Stimulated activated naive CD4-positive, alpha-beta T cell treated with Interleukin-2 at 50 U/mL for 16 hours (primary cell): Measurements from ENCODE around the gene H1-8.
"Not testable (repeated sequence)": the region's sequence is repeated elsewhere in the genome, so short reads cannot be mapped to it uniquely, and the experiment has no call there.

Experiments
- DNase-seq: peaks from one replicate; lab custom pipeline; 2025; lab: John Stamatoyannopoulos, UW

The H1-8 gene

DNA sequence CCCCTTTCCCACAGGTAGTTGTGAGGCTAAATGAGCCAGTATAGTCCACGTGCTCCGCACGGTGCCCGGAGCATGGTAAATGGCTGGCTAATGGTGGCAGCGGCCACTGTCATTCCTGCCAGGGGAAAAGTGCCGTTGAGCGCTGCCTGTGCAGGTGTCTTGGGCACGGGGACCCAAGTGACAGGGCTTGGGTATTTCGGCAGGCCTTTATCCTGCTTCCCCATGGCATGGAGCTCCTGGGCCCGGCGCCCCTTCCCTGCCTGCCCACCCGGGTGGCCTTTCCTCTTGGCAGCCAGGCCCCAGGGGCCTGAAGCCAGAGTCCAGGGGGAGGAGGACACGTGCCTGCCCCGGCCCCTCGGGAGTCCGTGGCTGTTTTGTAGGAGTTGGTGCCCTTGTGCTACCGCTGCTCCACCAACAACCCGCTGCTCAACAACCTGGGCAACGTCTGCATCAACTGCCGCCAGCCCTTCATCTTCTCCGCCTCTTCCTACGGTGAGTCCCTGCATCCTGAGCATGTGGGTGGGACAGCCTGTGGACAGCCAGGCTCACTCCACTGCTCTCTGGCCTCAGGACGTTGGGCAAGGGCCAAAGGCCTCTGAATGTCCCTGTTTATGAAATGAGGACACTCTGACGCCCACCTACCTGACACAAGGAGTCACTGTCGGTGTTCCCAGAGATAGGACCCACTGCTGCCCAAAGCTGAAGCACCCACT, 27.7 kb upstream of the H1-8 start:
- not testable (repeated sequence) for DNase-seq

DNA sequence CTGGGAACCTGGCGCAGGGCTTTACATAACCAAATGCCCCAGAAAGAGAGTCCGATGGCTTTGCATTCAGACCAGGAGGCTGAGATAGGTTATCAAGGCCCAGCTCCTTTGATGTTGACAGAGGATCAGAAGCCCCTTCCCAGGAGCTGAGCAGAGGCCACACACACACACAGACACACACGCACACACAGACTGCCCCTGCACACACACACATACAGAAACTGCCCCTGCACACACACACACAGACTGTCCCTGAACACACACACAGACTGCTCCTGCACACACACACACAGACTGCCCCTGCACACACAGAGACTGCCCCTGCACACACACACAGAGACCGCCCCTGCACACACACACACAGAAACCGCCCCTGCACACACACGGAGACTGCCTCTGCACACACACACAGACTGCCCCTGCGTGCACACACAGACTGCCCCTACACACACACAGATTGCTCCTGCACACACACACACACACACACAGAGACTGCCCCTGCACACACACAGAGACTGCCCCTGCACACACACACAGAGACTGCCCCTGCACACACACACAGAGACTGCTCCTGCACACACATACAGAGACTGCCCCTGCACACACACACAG, 27.0 kb upstream of the H1-8 start:
- not testable (repeated sequence) for DNase-seq

- no peak for DNase-seq
Observed at GRCh38 chr3:129517516-129517915, 25.5 kb upstream of the H1-8 start.

GRCh38 chr3:129518038-129518561, 24.9 kb upstream of the H1-8 start:
- DNase-seq: no peak

DNA sequence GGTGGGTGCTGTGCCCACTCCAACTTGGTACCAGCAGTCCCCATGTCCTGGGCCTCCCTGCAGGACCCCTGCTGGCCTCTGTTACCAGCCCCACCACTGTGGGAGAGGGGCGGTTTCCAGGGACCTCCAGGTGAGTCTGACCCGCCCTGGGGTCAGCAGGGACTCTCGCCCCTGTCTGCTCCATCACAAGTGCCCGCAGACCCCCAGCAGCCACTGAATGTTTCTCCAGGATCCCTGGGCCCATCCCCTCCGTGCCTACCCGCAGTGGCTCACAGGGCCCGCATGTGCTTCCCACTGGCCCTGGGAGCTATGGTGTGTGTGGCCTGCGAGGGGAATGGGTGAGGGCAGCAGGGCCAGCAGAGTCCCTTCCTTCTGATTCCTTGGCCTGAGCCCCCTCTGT, 24.4 kb upstream of the H1-8 start:
- DNase-seq: no peak

GRCh38 chr3:129519449-129519848, 23.5 kb upstream of the H1-8 start:
- no peak for DNase-seq

- no peak for DNase-seq
Observed at GRCh38 chr3:129519896-129520715, 22.9 kb upstream of the H1-8 start.

DNA sequence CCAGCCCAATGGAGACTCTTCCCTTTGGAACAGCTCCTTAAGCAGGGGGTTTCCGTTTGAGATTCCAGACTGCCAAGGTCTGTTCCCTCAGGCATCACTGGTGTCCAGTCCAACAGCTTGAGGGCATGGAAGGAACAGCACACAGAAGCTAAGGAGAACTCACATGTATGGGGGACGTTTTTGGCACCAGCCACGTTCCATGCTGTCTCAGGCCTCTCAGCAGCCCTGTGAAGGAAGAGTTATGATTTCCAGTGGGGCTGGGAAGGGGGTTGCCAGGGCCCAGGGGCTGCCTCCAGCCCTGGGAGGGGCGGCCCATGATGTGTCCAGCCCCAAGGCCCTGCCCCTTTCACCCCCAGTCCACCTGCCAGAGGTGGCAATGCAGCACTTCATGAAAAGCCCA, 22.0 kb upstream of the H1-8 start:
- no peak for DNase-seq

GRCh38 chr3:129521611-129522010, 21.4 kb upstream of the H1-8 start:
- no peak for DNase-seq

- no peak for DNase-seq
Observed at GRCh38 chr3:129522953-129523352, 20.0 kb upstream of the H1-8 start.

DNA sequence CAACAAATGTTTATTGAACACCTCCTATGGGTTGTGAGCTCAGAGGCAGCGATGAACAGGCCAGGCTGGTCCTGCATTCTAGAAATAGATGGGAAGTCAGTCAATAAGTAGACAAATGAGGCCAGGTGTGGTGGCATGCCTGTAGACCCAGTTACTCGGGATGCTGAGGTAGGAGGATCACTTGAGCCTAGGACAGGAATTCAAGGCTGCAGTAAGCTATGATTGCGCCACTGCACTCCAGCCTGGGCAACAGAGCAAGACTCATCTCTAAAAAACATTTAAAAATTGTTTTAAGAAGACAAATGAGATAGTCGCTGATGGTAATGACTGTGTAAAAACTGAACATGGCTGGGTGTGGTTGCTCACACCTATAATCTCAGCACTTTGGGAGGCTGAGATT, 18.9 kb upstream of the H1-8 start:
- no peak for DNase-seq

DNA sequence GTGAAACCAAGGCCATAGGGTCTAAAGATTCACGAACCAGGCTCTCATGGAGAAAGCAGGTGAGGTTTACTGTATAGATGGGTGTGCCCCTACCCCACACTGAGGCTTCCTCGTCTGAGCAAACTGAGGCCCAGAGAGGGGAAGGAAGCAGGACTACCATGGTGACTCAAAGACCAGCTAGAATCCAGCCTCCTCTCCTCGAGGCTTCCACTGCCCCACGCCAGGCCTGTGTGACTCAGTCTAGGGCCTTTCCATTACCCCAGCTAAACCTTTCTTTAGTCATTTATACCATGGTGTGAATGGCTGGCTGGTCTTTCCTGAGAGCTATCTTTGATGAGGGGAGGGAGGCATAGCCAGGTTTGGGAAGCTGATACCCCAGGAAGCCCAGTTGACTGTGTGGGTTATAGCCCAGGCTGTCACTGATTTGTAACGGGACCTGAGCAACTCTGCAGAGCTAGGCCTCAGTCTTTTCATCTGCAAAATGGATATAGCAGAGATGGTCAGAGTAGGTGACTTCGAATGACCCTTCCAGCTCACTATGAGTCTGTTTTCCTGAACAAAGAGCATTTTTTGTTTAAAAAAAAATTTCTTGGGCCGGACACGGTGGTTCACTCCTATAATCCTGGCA, 17.5 kb upstream of the H1-8 start:
- DNase-seq: no peak

DNA sequence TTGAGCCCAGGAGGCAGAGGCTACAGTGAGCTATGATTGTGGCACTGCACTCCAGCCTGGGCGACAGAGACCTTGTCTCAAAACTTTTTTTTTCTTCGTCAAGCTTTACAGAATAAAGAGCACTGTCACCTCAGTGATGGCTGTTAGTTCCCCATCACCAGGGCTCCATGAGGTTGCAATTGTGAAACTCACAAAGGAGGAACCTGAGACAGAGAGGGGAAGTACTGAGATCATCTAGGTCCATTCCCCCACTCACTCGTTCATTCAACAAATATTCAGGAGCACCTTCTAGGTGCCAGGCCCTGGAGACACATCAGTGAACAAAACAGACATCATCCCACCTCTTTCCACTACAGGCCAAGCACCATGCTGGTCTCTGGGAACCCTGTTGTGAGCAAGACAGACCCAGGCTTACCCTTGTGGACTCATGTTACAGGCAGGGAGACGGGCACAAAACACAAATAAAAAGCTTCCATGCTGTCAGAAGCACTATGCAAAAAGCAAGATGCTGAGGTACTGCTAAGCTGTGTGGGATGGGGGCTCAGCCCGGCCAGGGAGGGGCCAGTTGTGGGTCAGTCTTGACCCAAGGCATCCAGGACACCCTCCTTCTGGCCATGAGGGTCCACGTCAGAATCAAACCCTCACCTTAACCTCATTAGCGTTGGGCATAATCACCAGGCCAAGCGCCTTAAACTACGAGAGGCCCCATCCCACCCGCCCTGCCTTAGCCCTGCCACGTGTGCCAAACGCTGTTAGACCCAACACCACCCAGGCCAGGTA, 16.7 kb upstream of the H1-8 start:
- no peak for DNase-seq

DNA sequence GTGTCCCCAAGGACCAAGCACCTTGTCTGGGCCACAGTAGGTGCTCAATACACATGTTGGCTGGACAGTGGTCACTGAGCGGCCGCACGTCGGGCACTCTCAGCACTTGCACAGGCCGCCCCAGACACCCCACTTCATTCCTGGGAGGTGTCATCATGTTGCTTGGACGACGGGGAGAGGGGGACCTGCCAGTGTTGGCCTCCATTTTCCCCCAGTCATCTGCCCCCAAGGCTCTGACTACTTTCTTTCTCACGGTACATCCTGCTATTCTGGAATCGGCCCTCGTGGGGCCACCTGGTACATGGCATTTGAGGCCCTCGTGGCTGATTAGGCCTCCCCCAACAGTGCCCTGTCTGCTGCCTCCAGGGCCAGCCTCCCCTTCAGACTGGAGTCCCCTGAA, 15.7 kb upstream of the H1-8 start:
- no peak for DNase-seq

DNA sequence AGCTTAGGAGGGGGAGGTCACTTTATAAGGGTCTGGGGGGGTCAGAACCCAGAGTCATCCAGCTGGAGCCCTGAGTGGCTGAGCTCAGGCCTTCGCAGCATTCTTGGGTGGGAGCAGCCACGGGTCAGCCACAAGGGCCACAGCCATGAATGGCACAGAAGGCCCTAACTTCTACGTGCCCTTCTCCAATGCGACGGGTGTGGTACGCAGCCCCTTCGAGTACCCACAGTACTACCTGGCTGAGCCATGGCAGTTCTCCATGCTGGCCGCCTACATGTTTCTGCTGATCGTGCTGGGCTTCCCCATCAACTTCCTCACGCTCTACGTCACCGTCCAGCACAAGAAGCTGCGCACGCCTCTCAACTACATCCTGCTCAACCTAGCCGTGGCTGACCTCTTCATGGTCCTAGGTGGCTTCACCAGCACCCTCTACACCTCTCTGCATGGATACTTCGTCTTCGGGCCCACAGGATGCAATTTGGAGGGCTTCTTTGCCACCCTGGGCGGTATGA, 14.3 kb upstream of the H1-8 start, which contains the start of gene RHO:
Gene RHO, plus strand, starts transcription at position 51 of the 512 bp plus-strand sequence. Its CDS starts 95 bp downstream, at position 146.
- no peak for DNase-seq

DNA sequence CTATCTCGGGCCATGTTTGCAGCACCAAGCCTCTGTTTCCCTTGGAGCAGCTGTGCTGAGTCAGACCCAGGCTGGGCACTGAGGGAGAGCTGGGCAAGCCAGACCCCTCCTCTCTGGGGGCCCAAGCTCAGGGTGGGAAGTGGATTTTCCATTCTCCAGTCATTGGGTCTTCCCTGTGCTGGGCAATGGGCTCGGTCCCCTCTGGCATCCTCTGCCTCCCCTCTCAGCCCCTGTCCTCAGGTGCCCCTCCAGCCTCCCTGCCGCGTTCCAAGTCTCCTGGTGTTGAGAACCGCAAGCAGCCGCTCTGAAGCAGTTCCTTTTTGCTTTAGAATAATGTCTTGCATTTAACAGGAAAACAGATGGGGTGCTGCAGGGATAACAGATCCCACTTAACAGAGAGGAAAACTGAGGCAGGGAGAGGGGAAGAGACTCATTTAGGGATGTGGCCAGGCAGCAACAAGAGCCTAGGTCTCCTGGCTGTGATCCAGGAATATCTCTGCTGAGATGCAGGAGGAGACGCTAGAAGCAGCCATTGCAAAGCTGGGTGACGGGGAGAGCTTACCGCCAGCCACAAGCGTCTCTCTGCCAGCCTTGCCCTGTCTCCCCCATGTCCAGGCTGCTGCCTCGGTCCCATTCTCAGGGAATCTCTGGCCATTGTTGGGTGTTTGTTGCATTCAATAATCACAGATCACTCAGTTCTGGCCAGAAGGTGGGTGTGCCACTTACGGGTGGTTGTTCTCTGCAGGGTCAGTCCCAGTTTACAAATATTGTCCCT, 13.4 kb upstream of the H1-8 start:
- no peak for DNase-seq

DNA sequence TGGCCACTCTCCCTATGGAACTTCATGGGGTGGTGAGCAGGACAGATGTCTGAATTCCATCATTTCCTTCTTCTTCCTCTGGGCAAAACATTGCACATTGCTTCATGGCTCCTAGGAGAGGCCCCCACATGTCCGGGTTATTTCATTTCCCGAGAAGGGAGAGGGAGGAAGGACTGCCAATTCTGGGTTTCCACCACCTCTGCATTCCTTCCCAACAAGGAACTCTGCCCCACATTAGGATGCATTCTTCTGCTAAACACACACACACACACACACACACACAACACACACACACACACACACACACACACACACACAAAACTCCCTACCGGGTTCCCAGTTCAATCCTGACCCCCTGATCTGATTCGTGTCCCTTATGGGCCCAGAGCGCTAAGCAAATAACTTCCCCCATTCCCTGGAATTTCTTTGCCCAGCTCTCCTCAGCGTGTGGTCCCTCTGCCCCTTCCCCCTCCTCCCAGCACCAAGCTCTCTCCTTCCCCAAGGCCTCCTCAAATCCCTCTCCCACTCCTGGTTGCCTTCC, 12.7 kb upstream of the H1-8 start:
- no peak for DNase-seq

GRCh38 chr3:129530821-129531220, 12.2 kb upstream of the H1-8 start:
- DNase-seq: no peak

DNA sequence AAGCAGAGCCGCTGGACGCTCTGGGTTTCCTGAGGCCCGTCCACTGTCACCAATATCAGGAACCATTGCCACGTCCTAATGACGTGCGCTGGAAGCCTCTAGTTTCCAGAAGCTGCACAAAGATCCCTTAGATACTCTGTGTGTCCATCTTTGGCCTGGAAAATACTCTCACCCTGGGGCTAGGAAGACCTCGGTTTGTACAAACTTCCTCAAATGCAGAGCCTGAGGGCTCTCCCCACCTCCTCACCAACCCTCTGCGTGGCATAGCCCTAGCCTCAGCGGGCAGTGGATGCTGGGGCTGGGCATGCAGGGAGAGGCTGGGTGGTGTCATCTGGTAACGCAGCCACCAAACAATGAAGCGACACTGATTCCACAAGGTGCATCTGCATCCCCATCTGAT, 11.3 kb upstream of the H1-8 start:
- no peak for DNase-seq

DNA sequence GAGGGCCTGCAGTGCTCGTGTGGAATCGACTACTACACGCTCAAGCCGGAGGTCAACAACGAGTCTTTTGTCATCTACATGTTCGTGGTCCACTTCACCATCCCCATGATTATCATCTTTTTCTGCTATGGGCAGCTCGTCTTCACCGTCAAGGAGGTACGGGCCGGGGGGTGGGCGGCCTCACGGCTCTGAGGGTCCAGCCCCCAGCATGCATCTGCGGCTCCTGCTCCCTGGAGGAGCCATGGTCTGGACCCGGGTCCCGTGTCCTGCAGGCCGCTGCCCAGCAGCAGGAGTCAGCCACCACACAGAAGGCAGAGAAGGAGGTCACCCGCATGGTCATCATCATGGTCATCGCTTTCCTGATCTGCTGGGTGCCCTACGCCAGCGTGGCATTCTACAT, 10.7 kb upstream of the H1-8 start:
- DNase-seq: no peak
